GM12878 (cell line): ENCODE measurements around the gene C8G. TPM values are rescaled to one million over a fixed set of nuclear protein-coding genes. Genes with fewer than 3 reads are reported as not detected.

Experiments
- ATAC-seq: fragments of 200-7000 bp; cut with Tn5 transposase; 3 replicates; pipeline ENCODE4 v1.9.1; 2020; ENCODE audit warnings: mild to moderate bottlenecking, moderate library complexity
- BruUV-seq: library from RNA; stranded (reverse); fragments of 400-500 nt; replicated peaks from 2 replicates; lab custom pipeline; 2021; lab: Mats Ljungman, UMichigan
- CTCF ChIA-PET: fragments of 300-600 bp; sonication (Branson Sonifier 250); formaldehyde crosslinking; extraction: SDS; loops from one replicate; lab custom pipeline; 2021; ENCODE audit warnings: inconsistent platforms; lab: Yijun Ruan, JAX
- POLR2A ChIA-PET: fragments of 350-600 bp; formaldehyde crosslinking; extraction: SDS; loops from one replicate; lab custom pipeline; 2021; ENCODE audit warnings: inconsistent platforms; lab: Charles Lee
- RAD21 ChIA-PET: fragments of 300-600 bp; sonication (Branson Sonifier 250); formaldehyde crosslinking; loops from one replicate; lab custom pipeline; 2023; ENCODE audit warnings: antibody characterized with exemption; ENCODE audit not compliant: unreplicated experiment; lab: Charles Lee
- SMC1A ChIA-PET: fragments of 300-600 bp; sonication (Branson Sonifier 250); formaldehyde crosslinking; loops from one replicate; lab custom pipeline; 2023; ENCODE audit not compliant: unreplicated experiment, uncharacterized antibody; lab: Charles Lee
- DNase-seq: peaks from one replicate; pipeline ENCODE4 v3.0.0-alpha.2; 2011; ENCODE audit warnings: low read depth, low spot score
- FAIRE-seq: peaks from 3 replicates; lab custom pipeline; 2011; peaks lifted over from hg19 to GRCh38; lab: Jason Lieb, UNC
- H2AFZ ChIP-seq: 2 replicates; pipeline ENCODE4 v1.6.0; 2011; ENCODE audit warnings: low read depth, low read length, control low read depth; ENCODE audit not compliant: control insufficient read depth
- H3K27ac ChIP-seq: 2 replicates; pipeline ENCODE4 v1.5.1; 2011; ENCODE audit warnings: control low read depth; ENCODE audit not compliant: control insufficient read depth, insufficient read depth
- H3K27me3 ChIP-seq, 2 experiments: replicated peaks in 1 of 2; 2 replicates each; pipeline versions ENCODE4 v1.6.0 to v1.6.1; 2011; ENCODE audit warnings: low read length in 1 of 2; ENCODE audit not compliant: control insufficient read depth in 2 of 2, insufficient read depth in 2 of 2
- H3K36me3 ChIP-seq, 2 experiments: 2 replicates each; pipeline ENCODE4 v1.5.1; 2011; ENCODE audit warnings: low read length in 1 of 2; ENCODE audit not compliant: control insufficient read depth in 2 of 2, insufficient read depth in 2 of 2
- H3K4me1 ChIP-seq: 2 replicates; pipeline ENCODE4 v1.6.1; 2011; ENCODE audit warnings: mild to moderate bottlenecking, low read length, moderate library complexity, mixed read lengths; ENCODE audit not compliant: control insufficient read depth, insufficient read depth
- H3K4me2 ChIP-seq: 2 replicates; pipeline ENCODE4 v1.6.0; 2011; ENCODE audit warnings: control low read depth; ENCODE audit not compliant: control insufficient read depth, insufficient read depth
- H3K4me3 ChIP-seq: fragments of 200-600 bp; sonication (generic); 2 replicates; pipeline ENCODE4 v1.5.1; 2016
- H3K79me2 ChIP-seq: 2 replicates; pipeline ENCODE4 v1.6.0; 2011; ENCODE audit warnings: low read length; ENCODE audit not compliant: control insufficient read depth, insufficient read depth
- H3K9ac ChIP-seq: 2 replicates; pipeline ENCODE4 v1.8.0; 2011; ENCODE audit warnings: low read length, control low read depth, mixed read lengths; ENCODE audit not compliant: control insufficient read depth, insufficient read depth
- H3K9me3 ChIP-seq: replicated peaks from 3 replicates; pipeline ENCODE4 v1.5.1; 2011; ENCODE audit warnings: mild to moderate bottlenecking, low read length; ENCODE audit not compliant: control insufficient read depth, insufficient read depth
- H4K20me1 ChIP-seq: 2 replicates; pipeline ENCODE4 v1.6.0; 2011; ENCODE audit not compliant: control insufficient read depth, insufficient read depth
- ATF7 ChIP-seq: fragments of 450-650 bp; IDR thresholded peaks from 2 replicates; pipeline ENCODE4 v1.6.1; 2016; ENCODE audit warnings: low read depth, mild to moderate bottlenecking
- CEBPB ChIP-seq, 2 experiments: fragments of 150-350 bp in 1 of 2; IDR thresholded peaks; 2 replicates each; pipeline ENCODE4 v1.6.1; 2012 to 2014; ENCODE audit warnings: low read depth in 2 of 2, low read length in 2 of 2, borderline replicate concordance in 1 of 2, inconsistent platforms in 1 of 2
- CHD4 ChIP-seq: fragments of 200-600 bp; sonication (generic); IDR thresholded peaks from 2 replicates; pipeline ENCODE4 v1.6.1; 2016; ENCODE audit warnings: mild to moderate bottlenecking
- E4F1 ChIP-seq: fragments of 450-650 bp; IDR thresholded peaks from 2 replicates; pipeline ENCODE4 v1.6.1; 2018; ENCODE audit warnings: borderline replicate concordance, mild to moderate bottlenecking; ENCODE audit not compliant: partially characterized antibody
- IRF4 ChIP-seq: IDR thresholded peaks from 2 replicates; pipeline ENCODE4 v1.6.1; 2011; ENCODE audit warnings: low read depth, low read length
- JUNB ChIP-seq: IDR thresholded peaks from 2 replicates; pipeline ENCODE4 v1.6.1; 2016; ENCODE audit warnings: antibody characterized with exemption, mild to moderate bottlenecking
- PKNOX1 ChIP-seq: fragments of 450-650 bp; IDR thresholded peaks from 2 replicates; pipeline ENCODE4 v1.6.1; 2016; ENCODE audit warnings: mild to moderate bottlenecking
- WGBS: methylation state at CpG from one replicate; pipeline ENCODE4 v1.1.6; 2016; ENCODE audit warnings: low lambda C conversion rate; ENCODE audit not compliant: insufficient replicate concordance, insufficient coverage; ENCODE audit errors: missing lambda C conversion rate; 5-methylcytosine and 5-hydroxymethylcytosine counted together
- in situ Hi-C: fragments of 300-500 bp; cut with MboI; formaldehyde crosslinking; loops from 9 replicates; pipeline ENCODE4 v1.14.3; 2018; ENCODE audit warnings: mixed read lengths
- intact Hi-C: fragments of 100-400 bp; cut with micrococcal nuclease; formaldehyde crosslinking; loops from one replicate; pipeline ENCODE4 v1.14.2; 2022; ENCODE audit not compliant: unreplicated experiment
- polyA plus RNA-seq, 11 experiments: library from polyadenylated mRNA; depleted of rRNA in 4 of 11; unstranded in 6 of 11; stranded (reverse) in 5 of 11; fragments of >200 nt; fragmentation: Nextera tagmentation in 4 of 11; fragmentation: Illumina TruSeq in 1 of 11; extraction: Ambion mirVana in 4 of 11; extraction: Trizol in 1 of 11; gene quantifications; 1 replicate in 1 of 11; 2 replicates in 10 of 11; pipeline versions ENCODE4 v1.2.1 to v1.2.3, GENCODE V29; 2011 to 2016; ENCODE audit warnings: inconsistent platforms in 2 of 11, missing spikeins in 2 of 11, low read depth in 1 of 11
- total RNA-seq, 4 experiments: library from RNA; depleted of rRNA in 3 of 4; stranded (reverse); fragments of >200 nt in 3 of 4; fragmentation: Illumina TruSeq in 1 of 4; extraction: Trizol in 1 of 4; gene quantifications; 2 replicates each; pipeline versions ENCODE4 v1.2.1 to v1.2.3, GENCODE V29; 2013 to 2021

Gene C8G
- total and polyA plus RNA-seq, 10 of the 15 experiments (the other 5 are each of a cell fraction or from before 2014, with no cell fraction given) = 0.26 to 0.69 (median 0.50) TPM; not detected in 7

DNA sequence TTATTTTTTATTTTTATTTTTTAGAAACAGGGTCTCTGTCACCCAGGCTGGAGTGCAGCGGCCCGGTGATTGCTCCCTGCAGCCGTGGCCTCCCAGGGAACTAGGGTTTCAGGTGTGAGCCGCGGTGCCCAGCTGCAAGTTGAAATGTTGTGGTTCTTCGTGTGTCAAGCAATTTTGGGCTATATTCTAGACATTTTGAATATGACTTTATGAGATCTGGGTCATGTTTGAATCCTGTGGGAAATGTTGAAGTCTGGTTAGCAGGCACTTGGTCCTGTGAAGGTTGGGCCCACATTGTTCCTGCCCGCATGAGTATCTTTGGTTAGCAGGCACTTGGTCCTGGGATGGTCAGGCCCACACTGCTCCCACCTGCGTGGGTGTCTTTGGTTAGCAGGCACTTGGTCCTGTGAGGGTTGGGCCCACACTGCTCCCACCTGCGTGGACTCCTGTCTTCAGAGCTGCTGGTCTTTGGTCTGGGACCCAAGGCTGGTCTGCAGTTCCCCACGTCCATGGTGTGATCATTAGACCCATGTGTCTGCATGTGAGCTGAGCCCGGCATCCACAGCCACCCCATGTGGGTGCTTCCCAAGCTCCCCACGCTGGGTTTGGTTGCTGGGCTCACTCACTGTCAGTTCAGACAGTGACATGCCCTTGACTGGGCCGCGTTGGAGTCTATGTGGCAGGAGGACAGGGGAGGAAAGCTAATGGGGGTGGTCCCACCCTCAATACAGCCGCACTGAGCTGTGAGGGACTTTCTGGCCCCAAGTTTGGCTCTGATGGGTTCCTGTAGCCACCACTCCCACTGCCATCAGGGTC lies 7.6 kb upstream of the C8G start:
- no peak for DNase-seq
- FAIRE-seq = no peak
- CTCF ChIA-PET = interaction anchor here (1.1 to 1.6 kb wide), 3 partner anchors 8 to 10 kb away, joined by 3 to 7 read pairs (median 3); partner anchors contain the start of gene C8G
- Histone ChIP-seq H3K9me3 (no peaks in the 10 kb centered on the region; the same call in 2 of the 3 replicates), H4K20me1 (no peaks in the 10 kb centered on the region), H3K36me3 (peaks cover 8 to 23% of the 10 kb centered on the region in 2 experiments), H3K27ac (no peak overlapping the region), H3K79me2 (no peaks in the 10 kb centered on the region; the same call in 1 of the 2 replicates), H3K9ac (no peak overlapping the region), H3K4me1 (no peaks in the 10 kb centered on the region), H3K27me3 (no peaks in the 10 kb centered on the region), H3K4me3 (no peak overlapping the region), H2AFZ (no peak overlapping the region), H3K4me2 (no peak overlapping the region)
- SMC1A ChIA-PET = no interaction called here
- WGBS = 88% methylated on average over 15 of the region's 15 CpGs
- RAD21 ChIA-PET = interaction anchor here (1.4 kb wide), 1 partner anchor 55 kb away, joined by 4 read pairs; no protein-coding TSS in a partner anchor
- in situ Hi-C loops (no loop called here), intact Hi-C loops (no loop called here)
- BruUV-seq = no TSS peak
- no peak for ATAC-seq
- POLR2A ChIA-PET = interaction anchor here (0.6 kb wide), 1 partner anchor 117 kb away, joined by 7 read pairs; no protein-coding TSS in a partner anchor
- no peak for TF ChIP-seq PKNOX1
- TF ChIP-seq ATF7 = no peak
- no peak for TF ChIP-seq IRF4
- TF ChIP-seq CEBPB (IDR thresholded peaks at IDR 0.05; ENCODE audit: borderline replicate concordance in 1 of 2, low read depth in 2 of 2, low read length in 2 of 2) = no peak
- no peak for TF ChIP-seq E4F1
- TF ChIP-seq CHD4 = no peak
- no peak for TF ChIP-seq JUNB
